Subcutaneous adipose tissue (tissue), 4 donors: ENCODE data around the gene UNC93B1. TPM values are rescaled to one million over a fixed set of nuclear protein-coding genes. Genes with fewer than 3 reads are reported as not detected.

Experiments
- CTCF ChIP-seq: fragments of 450-650 bp; IDR thresholded peaks from one replicate; pipeline ENCODE4 v1.5.1; 2016; ENCODE audit warnings: low read depth, mild to moderate bottlenecking, control low read depth, antibody characterized with exemption, moderate library complexity
- total RNA-seq, 4 donors: library from RNA; depleted of rRNA; stranded (reverse); fragments of >200 nt; gene quantifications; one replicate each; pipeline ENCODE4 v1.1.0, GENCODE V29; 2016

Gene UNC93B1
- total RNA-seq, 4 donors from 2014 or later, result 30.7 to 94.0 (median 47.4) TPM

GRCh38 chr11:68002938-68003845 lies 705 bp downstream of the UNC93B1 start:
- TF ChIP-seq CTCF, result no peak

- TF ChIP-seq CTCF, result no peak
These were observed 1.3 kb downstream of the UNC93B1 start for GRCh38 chr11:68002575-68002937.

GRCh38 chr11:67999704-68000103 lies 4.2 kb downstream of the UNC93B1 start:
- TF ChIP-seq CTCF, result no peak

- TF ChIP-seq CTCF, result no peak
These were observed 4.7 kb downstream of the UNC93B1 start for GRCh38 chr11:67999201-67999629.

- TF ChIP-seq CTCF, result no peak
These were observed 5.5 kb downstream of the UNC93B1 start for GRCh38 chr11:67998150-67999045.

- TF ChIP-seq CTCF, result no peak
These were observed 6.4 kb downstream of the UNC93B1 start for GRCh38 chr11:67997475-67997921.
